GM18870 (cell line): ENCODE results near the gene DDX4.

Source experiments
- ATAC-seq: cut with Tn5 transposase; IDR thresholded peaks from one replicate; pipeline ENCODE4 v1.9.1; 2021; ENCODE audit warnings: moderate library complexity; ENCODE audit not compliant: unreplicated experiment

DDX4 gene

GRCh38 chr5:55820488-55820887 is 82.6 kb downstream of the DDX4 start:
- ATAC-seq, result no peak

GRCh38 chr5:55821731-55822512 is 84.1 kb downstream of the DDX4 start:
- no peak for ATAC-seq

GRCh38 chr5:55823151-55823796 is 85.4 kb downstream of the DDX4 start:
- ATAC-seq, result no peak

- ATAC-seq, result no peak
These were observed 92.1 kb downstream of the DDX4 start for GRCh38 chr5:55829956-55830355.

- no peak for ATAC-seq
These were observed 94.6 kb downstream of the DDX4 start for GRCh38 chr5:55832446-55832845.

GRCh38 chr5:55836191-55836590 is 98.3 kb downstream of the DDX4 start:
- ATAC-seq, result no peak

- no peak for ATAC-seq
These were observed 104.1 kb downstream of the DDX4 start for GRCh38 chr5:55841976-55842375.

GRCh38 chr5:55847837-55848236 is 110.0 kb downstream of the DDX4 start:
- no peak for ATAC-seq

GRCh38 chr5:55848783-55849182 is 110.9 kb downstream of the DDX4 start:
- ATAC-seq, result no peak

GRCh38 chr5:55850839-55851674 is 113.2 kb downstream of the DDX4 start, which contains the start of gene IL31RA:
TSS of gene IL31RA (plus strand) at chr5:55851357. CDS start at chr5:55851571, 214 bp downstream.
- ATAC-seq, result no peak

GRCh38 chr5:55851675-55851979 is 113.8 kb downstream of the DDX4 start:
- ATAC-seq, result no peak

GRCh38 chr5:55852503-55852902 is 114.6 kb downstream of the DDX4 start:
- ATAC-seq, result no peak

GRCh38 chr5:55853041-55853670 is 115.3 kb downstream of the DDX4 start:
- no peak for ATAC-seq

- ATAC-seq, result no peak
These were observed 116.0 kb downstream of the DDX4 start for GRCh38 chr5:55853818-55854217.

GRCh38 chr5:55855509-55855908 is 117.6 kb downstream of the DDX4 start:
- ATAC-seq, result no peak

- no peak for ATAC-seq
These were observed 118.8 kb downstream of the DDX4 start for GRCh38 chr5:55856516-55857246.

- no peak for ATAC-seq
These were observed 119.4 kb downstream of the DDX4 start for GRCh38 chr5:55857247-55857640.

GRCh38 chr5:55858104-55858503 is 120.2 kb downstream of the DDX4 start:
- no peak for ATAC-seq

- no peak for ATAC-seq
These were observed 122.4 kb downstream of the DDX4 start for GRCh38 chr5:55860288-55860687.

- no peak for ATAC-seq
These were observed 122.8 kb downstream of the DDX4 start for GRCh38 chr5:55860709-55861108.
